Chondrocyte (in vitro differentiated cells): ENCODE data around the gene CYB561. TPM values are rescaled to one million over a fixed set of nuclear protein-coding genes. Genes with fewer than 3 reads are reported as not detected.

Experiments
- DNase-seq: peaks from one replicate; pipeline ENCODE4 v3.0.0; 2021; ENCODE audit warnings: mixed read lengths, low spot score
- H3K27ac Mint-ChIP-seq: one replicate; pipeline ENCODE4 v1.8.0; 2021; ENCODE audit warnings: mild to moderate bottlenecking, moderate library complexity, mixed read lengths; ENCODE audit not compliant: unreplicated experiment
- H3K27me3 Mint-ChIP-seq: 2 replicates; pipeline ENCODE4 v1.8.0; 2021; ENCODE audit warnings: low read depth, mixed read lengths
- H3K36me3 Mint-ChIP-seq: 2 replicates; pipeline ENCODE4 v1.8.0; 2021; ENCODE audit warnings: low read depth, mixed read lengths
- H3K4me1 Mint-ChIP-seq: 2 replicates; pipeline ENCODE4 v1.8.0; 2021; ENCODE audit warnings: low read depth, mild to moderate bottlenecking, mixed read lengths
- H3K4me3 Mint-ChIP-seq: one replicate; pipeline ENCODE4 v1.8.0; 2021; ENCODE audit warnings: mild to moderate bottlenecking, moderate library complexity, mixed read lengths; ENCODE audit not compliant: unreplicated experiment
- H3K9me3 Mint-ChIP-seq: 2 replicates; pipeline ENCODE4 v1.8.0; 2021; ENCODE audit warnings: low read depth, mixed read lengths
- total RNA-seq: library from RNA; stranded (reverse); gene quantifications from 3 replicates; pipeline ENCODE4 v1.2.1, GENCODE V29; 2021
- TF ChIP-seq, protein P1 (sequence below): fragments of 200-600 bp; sonication (generic); IDR thresholded peaks from 2 replicates; pipeline ENCODE4 v1.5.0; 2021; ENCODE audit warnings: antibody characterized with exemption, mild to moderate bottlenecking, moderate library complexity

Gene CYB561
- total RNA-seq, 1 donor from 2014 or later, result 10.1 TPM

DNA sequence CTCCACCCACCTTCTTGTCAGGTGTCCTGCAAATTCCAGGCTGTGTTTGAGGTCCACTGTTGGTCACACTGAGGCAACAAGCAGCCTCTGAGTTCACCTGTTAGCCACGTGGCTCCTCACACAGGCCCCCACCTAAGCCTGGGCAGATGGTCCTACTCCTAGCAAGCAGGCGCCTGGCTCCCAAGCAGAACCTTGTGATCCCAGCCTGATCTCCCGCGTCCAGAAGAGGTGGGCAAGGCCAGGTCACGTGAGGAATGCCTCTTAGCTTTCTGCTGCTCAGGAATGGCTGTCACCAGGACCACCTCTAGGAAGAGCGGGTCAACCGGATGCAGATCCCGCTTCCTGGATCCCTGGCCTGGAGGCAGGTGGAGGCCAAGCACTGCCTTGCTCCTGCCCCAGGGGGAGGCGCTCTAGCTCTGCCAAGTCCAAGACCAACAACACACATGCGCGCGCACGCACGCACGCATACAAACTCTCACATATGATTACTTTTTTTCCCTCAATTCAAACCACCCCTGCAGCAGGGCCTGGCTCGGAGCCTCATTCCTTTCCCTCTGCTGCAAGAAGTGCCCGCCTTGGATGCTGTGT is 9.5 kb downstream of the CYB561 start:
- no peak overlapping the region for H3K27ac Mint-ChIP-seq
- H3K27me3 Mint-ChIP-seq, result no peaks in the 10 kb centered on the region
- H3K9me3 Mint-ChIP-seq, result no peaks in the 10 kb centered on the region
- no peak overlapping the region for H3K4me3 Mint-ChIP-seq
- no peaks in the 10 kb centered on the region for H3K36me3 Mint-ChIP-seq
- H3K4me1 Mint-ChIP-seq, result peaks cover 30% of the 10 kb centered on the region
- DNase-seq, result peak; percentile 79
- TF ChIP-seq, protein P1, sequence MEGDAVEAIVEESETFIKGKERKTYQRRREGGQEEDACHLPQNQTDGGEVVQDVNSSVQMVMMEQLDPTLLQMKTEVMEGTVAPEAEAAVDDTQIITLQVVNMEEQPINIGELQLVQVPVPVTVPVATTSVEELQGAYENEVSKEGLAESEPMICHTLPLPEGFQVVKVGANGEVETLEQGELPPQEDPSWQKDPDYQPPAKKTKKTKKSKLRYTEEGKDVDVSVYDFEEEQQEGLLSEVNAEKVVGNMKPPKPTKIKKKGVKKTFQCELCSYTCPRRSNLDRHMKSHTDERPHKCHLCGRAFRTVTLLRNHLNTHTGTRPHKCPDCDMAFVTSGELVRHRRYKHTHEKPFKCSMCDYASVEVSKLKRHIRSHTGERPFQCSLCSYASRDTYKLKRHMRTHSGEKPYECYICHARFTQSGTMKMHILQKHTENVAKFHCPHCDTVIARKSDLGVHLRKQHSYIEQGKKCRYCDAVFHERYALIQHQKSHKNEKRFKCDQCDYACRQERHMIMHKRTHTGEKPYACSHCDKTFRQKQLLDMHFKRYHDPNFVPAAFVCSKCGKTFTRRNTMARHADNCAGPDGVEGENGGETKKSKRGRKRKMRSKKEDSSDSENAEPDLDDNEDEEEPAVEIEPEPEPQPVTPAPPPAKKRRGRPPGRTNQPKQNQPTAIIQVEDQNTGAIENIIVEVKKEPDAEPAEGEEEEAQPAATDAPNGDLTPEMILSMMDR, result peak; percentile 40

DNA sequence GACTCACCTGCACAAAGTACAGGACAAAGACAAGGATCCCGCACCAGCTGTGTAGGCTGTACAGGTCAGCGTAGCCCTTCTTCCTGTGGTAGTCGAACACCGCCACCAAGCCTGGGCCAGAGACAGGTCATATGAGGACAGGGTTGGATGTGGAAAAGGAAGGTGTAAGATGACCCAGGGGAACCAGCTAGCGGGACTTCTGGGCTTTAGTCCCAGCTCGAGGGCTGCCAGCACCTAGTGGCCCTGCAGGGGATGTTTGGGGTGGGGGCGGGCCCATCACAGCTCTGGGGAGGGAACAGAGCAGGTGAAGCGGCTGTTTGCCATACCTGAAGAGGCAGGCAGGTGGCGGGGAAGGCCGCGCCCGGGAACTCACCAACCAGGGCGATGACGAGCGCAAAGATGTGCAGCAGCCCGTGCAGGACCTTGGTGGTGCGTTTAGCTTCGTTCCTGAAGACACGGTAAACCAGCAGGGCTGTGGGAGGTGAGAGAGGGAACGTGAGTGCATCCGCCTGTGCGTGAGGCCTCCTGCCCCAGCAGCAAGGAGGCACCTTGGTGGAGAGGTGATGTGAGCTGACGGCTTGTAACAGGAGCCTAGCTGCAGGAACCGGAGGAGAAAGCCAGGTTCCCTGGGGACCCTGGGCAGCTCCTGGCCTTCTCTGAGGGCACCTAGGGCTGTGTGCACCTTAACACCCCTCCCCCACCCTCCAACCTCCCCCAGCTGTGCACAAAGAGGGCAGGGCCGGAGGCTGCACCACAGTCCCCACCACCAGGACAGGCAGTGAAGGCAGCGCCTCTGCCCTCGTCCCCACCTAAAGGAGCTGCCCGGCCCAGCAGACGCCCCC is 10.2 kb downstream of the CYB561 start:
- Mint-ChIP-seq H3K9me3 (no peaks in the 10 kb centered on the region), H3K4me3 (no peak overlapping the region), H3K27ac (peak overlapping the region; percentile 41), H3K4me1 (peaks cover 30% of the 10 kb centered on the region), H3K36me3 (no peaks in the 10 kb centered on the region), H3K27me3 (no peaks in the 10 kb centered on the region)
- peak; percentile 84 for DNase-seq
- TF ChIP-seq, protein P1, result no peak

DNA sequence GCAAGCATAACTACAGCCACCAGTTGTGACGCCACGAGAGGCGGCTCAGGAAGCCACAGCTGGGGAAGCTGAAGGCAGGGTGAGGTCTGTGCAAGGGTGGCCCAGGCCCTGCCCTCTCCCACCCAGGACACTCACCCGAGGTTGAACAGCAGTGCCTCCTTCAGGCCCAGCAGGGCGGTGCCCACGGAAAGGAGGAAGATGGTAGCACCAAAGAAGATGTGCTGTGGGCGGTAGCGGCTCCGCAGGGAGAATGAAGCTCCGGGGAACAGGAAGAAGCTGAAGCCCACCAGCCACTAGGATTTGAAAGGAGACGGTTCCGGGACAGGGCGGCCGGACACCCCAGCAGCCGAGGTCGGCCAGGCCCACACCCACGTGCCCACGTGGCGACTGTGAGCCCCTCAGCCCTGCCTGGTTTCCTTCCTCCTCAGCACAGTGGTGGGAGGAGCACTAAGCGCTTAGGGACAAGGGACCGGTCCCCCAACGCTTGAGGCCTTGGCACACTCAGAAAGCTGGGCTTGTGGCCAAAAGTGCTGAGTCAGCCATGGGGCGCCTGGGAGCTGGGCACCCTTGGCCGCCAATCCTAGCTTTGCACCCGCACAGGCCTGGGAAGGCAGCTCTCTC is 11.0 kb downstream of the CYB561 start:
- Mint-ChIP-seq H3K4me1 (peaks cover 29% of the 10 kb centered on the region), H3K4me3 (no peak overlapping the region), H3K36me3 (peaks cover 2% of the 10 kb centered on the region), H3K9me3 (no peaks in the 10 kb centered on the region), H3K27ac (no peak overlapping the region), H3K27me3 (no peaks in the 10 kb centered on the region)
- TF ChIP-seq, protein P1, result peak; percentile 38
- peak; percentile 81 for DNase-seq

DNA sequence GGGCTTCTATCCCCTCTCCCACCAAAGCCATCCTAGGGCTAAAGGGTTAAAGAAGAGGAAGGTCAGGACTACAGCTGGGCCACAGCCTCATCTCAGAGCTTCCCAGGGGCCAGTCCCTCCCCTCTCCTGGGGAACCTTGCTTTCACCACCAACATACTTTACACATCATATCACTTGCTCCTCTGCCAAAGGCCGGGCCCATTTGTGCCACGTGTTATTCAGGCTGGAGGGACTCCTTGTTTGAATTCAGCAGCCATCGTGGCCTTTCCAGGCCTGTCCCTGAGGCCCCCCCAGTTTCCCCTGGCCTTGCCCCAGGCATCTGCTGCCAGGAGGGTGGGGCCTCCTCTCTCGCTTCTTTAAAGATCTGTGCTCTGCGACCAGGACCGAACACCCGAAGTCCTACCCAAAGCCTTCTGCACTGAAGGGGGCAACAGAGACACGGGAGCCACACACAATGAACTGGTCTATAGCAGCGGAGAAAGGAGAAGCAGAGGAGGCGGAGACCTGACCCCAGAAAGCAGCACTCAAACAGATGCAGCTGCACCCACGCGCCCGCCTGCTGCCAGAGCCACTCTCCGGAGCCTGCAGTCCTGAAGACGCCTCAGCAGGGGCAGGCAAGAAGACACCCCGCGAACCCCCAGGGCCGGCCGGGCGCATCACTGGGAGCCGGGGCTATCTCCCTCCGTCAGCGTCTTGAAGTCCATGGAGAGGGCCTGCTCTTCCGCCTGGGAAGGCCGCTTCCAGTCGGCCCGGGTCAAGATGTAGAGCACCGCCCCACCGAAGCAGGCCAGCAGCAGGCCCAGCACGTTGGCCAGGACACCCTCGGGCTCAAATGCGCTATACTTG is 12.1 kb downstream of the CYB561 start:
- Mint-ChIP-seq H3K27me3 (no peaks in the 10 kb centered on the region), H3K9me3 (no peaks in the 10 kb centered on the region), H3K4me3 (no peak overlapping the region), H3K27ac (peak overlapping the region; percentile 91), H3K36me3 (peaks cover 2% of the 10 kb centered on the region), H3K4me1 (peaks cover 24% of the 10 kb centered on the region)
- TF ChIP-seq, protein P1, result no peak
- DNase-seq, result peak; percentile 87
